ENCODE measurements around the gene ZNF768. TPM values are rescaled to one million over a fixed set of nuclear protein-coding genes. Genes with fewer than 3 reads are reported as not detected.

ZNF768 gene
- total and polyA plus RNA-seq, 2 of the 13 experiments (the other 11 are each of a cell fraction or from before 2014, with no cell fraction given) = 26.7 to 34.4 TPM

DNA sequence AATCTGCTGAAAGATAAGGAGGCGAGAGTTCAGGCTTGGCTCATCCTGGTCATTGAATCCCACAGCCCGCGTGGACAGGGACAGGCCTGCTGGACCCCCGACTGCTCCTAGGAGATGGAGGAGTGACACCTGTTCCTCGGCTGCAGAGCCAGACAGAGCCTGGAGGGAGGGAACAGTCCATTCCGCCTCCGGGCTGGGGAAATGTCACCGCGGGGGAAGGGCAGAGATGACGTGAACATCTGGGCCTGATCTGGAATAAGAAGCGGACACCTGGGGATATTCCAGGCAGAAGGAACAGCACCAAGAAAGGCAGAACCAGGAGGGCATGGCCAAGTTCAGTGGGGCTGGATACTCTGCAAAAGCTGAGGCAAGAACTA lies 6.8 kb upstream of the ZNF768 start (continued):
- TF ChIP-seq, protein P1, sequence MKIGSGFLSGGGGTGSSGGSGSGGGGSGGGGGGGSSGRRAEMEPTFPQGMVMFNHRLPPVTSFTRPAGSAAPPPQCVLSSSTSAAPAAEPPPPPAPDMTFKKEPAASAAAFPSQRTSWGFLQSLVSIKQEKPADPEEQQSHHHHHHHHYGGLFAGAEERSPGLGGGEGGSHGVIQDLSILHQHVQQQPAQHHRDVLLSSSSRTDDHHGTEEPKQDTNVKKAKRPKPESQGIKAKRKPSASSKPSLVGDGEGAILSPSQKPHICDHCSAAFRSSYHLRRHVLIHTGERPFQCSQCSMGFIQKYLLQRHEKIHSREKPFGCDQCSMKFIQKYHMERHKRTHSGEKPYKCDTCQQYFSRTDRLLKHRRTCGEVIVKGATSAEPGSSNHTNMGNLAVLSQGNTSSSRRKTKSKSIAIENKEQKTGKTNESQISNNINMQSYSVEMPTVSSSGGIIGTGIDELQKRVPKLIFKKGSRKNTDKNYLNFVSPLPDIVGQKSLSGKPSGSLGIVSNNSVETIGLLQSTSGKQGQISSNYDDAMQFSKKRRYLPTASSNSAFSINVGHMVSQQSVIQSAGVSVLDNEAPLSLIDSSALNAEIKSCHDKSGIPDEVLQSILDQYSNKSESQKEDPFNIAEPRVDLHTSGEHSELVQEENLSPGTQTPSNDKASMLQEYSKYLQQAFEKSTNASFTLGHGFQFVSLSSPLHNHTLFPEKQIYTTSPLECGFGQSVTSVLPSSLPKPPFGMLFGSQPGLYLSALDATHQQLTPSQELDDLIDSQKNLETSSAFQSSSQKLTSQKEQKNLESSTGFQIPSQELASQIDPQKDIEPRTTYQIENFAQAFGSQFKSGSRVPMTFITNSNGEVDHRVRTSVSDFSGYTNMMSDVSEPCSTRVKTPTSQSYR (CRISPR knock-in tag; IDR thresholded peaks at IDR 0.05; ENCODE audit: borderline replicate concordance) = peak; percentile 77; the same call in 1 of the 2 replicates
- TF ChIP-seq, protein P2, sequence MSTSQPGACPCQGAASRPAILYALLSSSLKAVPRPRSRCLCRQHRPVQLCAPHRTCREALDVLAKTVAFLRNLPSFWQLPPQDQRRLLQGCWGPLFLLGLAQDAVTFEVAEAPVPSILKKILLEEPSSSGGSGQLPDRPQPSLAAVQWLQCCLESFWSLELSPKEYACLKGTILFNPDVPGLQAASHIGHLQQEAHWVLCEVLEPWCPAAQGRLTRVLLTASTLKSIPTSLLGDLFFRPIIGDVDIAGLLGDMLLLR (CRISPR knock-in tag; IDR thresholded peaks at IDR 0.05) = 0 out of 2 replicates have a peak, but pooled peaks have one; percentile 20
- TF ChIP-seq, protein P3, sequence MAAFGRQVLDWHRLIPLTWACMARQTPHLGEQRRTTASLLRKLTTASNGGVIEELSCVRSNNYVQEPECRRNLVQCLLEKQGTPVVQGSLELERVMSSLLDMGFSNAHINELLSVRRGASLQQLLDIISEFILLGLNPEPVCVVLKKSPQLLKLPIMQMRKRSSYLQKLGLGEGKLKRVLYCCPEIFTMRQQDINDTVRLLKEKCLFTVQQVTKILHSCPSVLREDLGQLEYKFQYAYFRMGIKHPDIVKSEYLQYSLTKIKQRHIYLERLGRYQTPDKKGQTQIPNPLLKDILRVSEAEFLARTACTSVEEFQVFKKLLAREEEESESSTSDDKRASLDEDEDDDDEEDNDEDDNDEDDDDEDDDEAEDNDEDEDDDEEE (CRISPR knock-in tag; IDR thresholded peaks at IDR 0.05) = 0 out of 2 replicates have a peak, but pooled peaks have one; percentile 33
- no peak for TF ChIP-seq ZNF251 (CRISPR knock-in tag; IDR thresholded peaks at IDR 0.05)

DNA sequence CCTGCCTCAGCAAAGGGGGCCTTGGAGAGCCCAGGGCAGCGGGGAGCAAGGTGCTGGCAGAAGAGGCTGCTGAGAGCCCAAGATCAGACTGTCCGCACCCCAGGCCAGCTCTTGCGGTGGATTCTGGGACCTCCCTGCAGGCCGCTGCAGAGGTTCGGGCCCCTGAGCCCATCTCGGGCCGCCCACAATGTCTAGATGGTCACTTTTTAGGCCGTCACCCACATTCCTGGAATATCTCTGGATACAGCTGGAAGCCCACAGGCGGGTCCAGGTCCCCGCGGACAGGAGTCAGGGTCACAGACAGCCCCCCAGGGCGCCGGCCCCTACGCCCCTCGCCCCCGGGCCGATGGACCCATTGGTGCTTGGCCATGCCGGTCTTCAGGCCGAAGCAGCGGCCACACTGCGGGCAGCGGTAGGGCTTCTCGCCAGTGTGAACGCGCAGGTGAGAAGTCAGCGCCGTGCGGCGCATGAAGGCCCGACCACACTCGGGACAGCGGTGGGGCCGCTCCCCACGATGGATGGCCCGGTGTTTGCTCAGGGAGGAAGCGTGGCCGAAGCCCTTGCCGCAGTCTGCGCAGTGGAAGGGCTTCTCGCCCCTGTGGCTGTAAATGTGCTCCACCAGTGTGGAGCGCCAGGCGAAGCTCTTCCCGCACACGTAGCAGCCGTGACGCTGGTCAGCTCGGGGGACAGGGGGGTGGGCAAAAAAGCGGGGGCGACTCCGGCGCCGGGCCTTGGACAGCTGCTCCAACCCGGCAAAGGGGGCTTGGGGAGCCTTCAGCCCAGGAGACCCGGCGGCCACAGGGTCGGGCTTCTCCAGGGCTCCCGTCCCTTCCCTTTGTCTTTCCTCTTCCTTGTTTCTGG lies 6.1 kb upstream of the ZNF768 start:
- WGBS (ENCODE audit: low lambda C conversion rate) = 97% methylated on average over 44 of the region's 57 CpGs
- Histone ChIP-seq H3K4me2 (ENCODE audit: low read depth, low read length) (peak overlapping the region; percentile 95), H3K36me3 (replicated peaks in 1 of 2; ENCODE audit: control insufficient read depth in 1 of 2, insufficient read depth in 2 of 2, low read length in 2 of 2) (peaks cover 0 to 1% of the 10 kb centered on the region in 2 experiments; a peak in 1 of 5 replicates), H3K79me2 (ENCODE audit: insufficient read depth, low read length) (peaks cover 31% of the 10 kb centered on the region), H4K20me1 (ENCODE audit: insufficient read depth, low read length) (no peaks in the 10 kb centered on the region), H3K9me3 (ENCODE audit: low read length) (no peaks in the 10 kb centered on the region), H3K4me1 (ENCODE audit: insufficient read depth, low read length) (peaks cover 67% of the 10 kb centered on the region), H3K4me3 (replicated peaks in 1 of 3; ENCODE audit: insufficient read depth in 1 of 3, low read depth in 2 of 3, low read length in 3 of 3) (peak overlapping the region in 2 of 3 experiments; percentile 81 to 93; a peak in 3 of 6 replicates), H3K27me3 (ENCODE audit: control insufficient read depth in 1 of 2, insufficient read depth in 2 of 2, low read length in 2 of 2) (no peaks in the 10 kb centered on the region; a peak in 1 of 5 replicates), H2AFZ (ENCODE audit: low read length) (no peak overlapping the region), H3K9ac (ENCODE audit: insufficient read depth, low read depth, low read length) (no peak overlapping the region; the same call in 1 of the 2 replicates), H3K27ac (ENCODE audit: extremely low read length, insufficient read depth, low read length) (no peak overlapping the region)
- DNase-seq (ENCODE audit: low spot score) = no peak
- BruUV-seq (replicated peaks) = no TSS peak
- ATAC-seq = no peak
- intact Hi-C loops (cut with micrococcal nuclease; ENCODE audit: unreplicated experiment) (no loop called here), in situ Hi-C loops (cut with HindIII; ENCODE audit: extremely low pct_ligation_motif_present, low pct_unique_long_range_greater_than_20kb) (no loop called here)
- ChIA-PET POLR2A (interaction anchor here (0.9 to 3.4 kb wide), 3 partner anchors 26 to 103 kb away, joined by 3 to 50 read pairs (median 4); partner anchors contain the start of genes DCTPP1 and ZNF764), CTCF (ENCODE audit: low intra/inter-chr PET ratio, low total read pairs) (no interaction called here)
- no peak for FAIRE-seq
- no peak for TF ChIP-seq ZMYM3 (CRISPR knock-in tag; IDR thresholded peaks at IDR 0.05)
- peak; percentile 25; the same call in 1 of the 2 replicates for TF ChIP-seq ZFX (CRISPR knock-in tag; IDR thresholded peaks at IDR 0.05; ENCODE audit: low read depth)
- TF ChIP-seq, protein P4, sequence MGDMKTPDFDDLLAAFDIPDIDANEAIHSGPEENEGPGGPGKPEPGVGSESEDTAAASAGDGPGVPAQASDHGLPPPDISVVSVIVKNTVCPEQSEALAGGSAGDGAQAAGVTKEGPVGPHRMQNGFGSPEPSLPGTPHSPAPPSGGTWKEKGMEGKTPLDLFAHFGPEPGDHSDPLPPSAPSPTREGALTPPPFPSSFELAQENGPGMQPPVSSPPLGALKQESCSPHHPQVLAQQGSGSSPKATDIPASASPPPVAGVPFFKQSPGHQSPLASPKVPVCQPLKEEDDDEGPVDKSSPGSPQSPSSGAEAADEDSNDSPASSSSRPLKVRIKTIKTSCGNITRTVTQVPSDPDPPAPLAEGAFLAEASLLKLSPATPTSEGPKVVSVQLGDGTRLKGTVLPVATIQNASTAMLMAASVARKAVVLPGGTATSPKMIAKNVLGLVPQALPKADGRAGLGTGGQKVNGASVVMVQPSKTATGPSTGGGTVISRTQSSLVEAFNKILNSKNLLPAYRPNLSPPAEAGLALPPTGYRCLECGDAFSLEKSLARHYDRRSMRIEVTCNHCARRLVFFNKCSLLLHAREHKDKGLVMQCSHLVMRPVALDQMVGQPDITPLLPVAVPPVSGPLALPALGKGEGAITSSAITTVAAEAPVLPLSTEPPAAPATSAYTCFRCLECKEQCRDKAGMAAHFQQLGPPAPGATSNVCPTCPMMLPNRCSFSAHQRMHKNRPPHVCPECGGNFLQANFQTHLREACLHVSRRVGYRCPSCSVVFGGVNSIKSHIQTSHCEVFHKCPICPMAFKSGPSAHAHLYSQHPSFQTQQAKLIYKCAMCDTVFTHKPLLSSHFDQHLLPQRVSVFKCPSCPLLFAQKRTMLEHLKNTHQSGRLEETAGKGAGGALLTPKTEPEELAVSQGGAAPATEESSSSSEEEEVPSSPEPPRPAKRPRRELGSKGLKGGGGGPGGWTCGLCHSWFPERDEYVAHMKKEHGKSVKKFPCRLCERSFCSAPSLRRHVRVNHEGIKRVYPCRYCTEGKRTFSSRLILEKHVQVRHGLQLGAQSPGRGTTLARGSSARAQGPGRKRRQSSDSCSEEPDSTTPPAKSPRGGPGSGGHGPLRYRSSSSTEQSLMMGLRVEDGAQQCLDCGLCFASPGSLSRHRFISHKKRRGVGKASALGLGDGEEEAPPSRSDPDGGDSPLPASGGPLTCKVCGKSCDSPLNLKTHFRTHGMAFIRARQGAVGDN (CRISPR knock-in tag; IDR thresholded peaks at IDR 0.05) = peak; percentile 49
- TF ChIP-seq RBFOX2 (IDR thresholded peaks at IDR 0.05; ENCODE audit: low read depth, low read length) = peak; percentile 78
- 0 out of 2 replicates have a peak, but pooled peaks have one; percentile 26 for TF ChIP-seq MYC (CRISPR knock-in tag; IDR thresholded peaks at IDR 0.05; ENCODE audit: borderline replicate concordance)
- TF ChIP-seq, protein P5, sequence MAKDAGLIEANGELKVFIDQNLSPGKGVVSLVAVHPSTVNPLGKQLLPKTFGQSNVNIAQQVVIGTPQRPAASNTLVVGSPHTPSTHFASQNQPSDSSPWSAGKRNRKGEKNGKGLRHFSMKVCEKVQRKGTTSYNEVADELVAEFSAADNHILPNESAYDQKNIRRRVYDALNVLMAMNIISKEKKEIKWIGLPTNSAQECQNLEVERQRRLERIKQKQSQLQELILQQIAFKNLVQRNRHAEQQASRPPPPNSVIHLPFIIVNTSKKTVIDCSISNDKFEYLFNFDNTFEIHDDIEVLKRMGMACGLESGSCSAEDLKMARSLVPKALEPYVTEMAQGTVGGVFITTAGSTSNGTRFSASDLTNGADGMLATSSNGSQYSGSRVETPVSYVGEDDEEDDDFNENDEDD (CRISPR knock-in tag; IDR thresholded peaks at IDR 0.05; ENCODE audit: borderline replicate concordance) = no peak

Data from HepG2 (cell line).